ENCODE measurements around the gene ARHGAP40. TPM values are rescaled to one million over a fixed set of nuclear protein-coding genes. Genes with fewer than 3 reads are reported as not detected.

ARHGAP40 gene
- total RNA-seq, 2 donors from 2014 or later: not detected

DNA sequence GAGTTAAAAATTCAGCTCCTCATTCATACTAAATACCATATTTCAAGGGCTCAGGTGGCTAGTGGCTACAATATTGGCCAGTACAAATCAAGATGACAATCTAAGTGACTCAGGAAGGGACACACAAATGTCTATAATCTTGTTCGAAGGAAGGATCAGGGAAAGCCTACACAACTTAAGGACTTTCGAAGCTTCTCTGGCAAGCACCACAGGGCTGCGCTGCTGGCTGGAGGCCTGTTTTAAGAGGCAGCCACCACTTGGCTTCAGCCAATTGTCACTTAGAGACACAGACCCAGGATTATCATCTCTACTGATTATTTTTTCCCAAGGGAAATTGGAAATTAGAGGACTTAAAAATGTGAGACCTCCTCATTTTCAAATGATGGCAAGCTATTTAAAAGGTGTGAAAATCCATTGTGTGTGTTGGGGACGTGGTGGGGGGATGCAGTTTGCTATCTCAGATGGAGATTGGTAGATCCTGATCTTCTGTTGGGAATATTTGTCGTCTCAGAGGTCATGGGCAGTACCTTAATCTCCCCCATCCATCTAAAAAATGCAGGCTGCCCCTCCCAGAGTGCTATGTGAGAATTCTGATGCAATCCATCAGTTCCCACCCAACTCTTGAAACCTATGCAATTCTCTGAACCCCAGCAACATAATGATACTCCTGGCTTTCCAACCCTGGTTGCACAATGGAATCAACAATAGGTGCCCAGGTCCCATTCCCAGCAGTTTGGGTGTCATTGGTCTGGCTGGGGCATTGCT lies 11.3 kb downstream of the ARHGAP40 start:
- DNase-seq (no peak), ATAC-seq (no peak)
- intact Hi-C loops (cut with DNase I): no loop called here

DNA sequence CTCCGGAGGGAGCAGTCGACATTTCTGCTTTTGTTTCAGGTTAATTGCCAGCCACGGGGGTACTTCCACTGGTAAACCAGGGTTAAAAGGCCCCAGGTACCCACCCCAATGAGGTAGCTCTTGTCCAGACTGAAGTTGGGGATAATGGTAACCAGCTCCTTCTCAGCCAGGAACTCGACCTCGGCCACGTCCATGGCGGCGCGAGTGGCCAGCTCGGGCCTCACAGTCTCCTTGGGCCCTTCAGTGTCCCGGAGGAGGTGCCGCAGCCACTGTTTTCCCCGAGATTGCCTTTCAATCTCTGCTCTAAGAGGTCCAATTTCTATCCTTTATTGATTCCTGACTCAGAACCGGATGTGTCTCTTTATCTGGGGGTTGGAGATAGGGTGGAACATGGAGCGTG lies 13.7 kb downstream of the ARHGAP40 start:
- ATAC-seq: no peak
- no peak for DNase-seq
- intact Hi-C loops (cut with DNase I): no loop called here

DNA sequence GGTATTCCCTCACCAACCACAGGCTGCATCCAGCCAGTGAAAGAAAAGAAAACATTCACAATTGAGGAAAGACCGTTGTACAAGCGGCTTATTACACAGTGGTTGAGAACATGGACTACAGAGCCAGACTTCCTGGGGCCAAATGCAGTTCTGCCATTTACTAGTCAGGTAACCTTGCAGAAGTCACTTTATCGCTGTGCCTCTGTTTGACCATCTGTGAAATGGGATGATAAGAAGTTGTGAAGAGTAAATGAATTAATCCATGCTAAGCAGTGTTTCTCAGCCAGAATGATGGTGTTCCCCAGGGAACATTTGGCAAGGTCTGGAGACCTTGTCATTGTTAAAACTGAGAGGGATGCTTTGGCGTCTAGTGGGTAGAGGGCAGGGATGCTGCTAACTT lies 14.8 kb downstream of the ARHGAP40 start:
- intact Hi-C loops (cut with DNase I): no loop called here
- DNase-seq: no peak
- ATAC-seq: no peak

DNA sequence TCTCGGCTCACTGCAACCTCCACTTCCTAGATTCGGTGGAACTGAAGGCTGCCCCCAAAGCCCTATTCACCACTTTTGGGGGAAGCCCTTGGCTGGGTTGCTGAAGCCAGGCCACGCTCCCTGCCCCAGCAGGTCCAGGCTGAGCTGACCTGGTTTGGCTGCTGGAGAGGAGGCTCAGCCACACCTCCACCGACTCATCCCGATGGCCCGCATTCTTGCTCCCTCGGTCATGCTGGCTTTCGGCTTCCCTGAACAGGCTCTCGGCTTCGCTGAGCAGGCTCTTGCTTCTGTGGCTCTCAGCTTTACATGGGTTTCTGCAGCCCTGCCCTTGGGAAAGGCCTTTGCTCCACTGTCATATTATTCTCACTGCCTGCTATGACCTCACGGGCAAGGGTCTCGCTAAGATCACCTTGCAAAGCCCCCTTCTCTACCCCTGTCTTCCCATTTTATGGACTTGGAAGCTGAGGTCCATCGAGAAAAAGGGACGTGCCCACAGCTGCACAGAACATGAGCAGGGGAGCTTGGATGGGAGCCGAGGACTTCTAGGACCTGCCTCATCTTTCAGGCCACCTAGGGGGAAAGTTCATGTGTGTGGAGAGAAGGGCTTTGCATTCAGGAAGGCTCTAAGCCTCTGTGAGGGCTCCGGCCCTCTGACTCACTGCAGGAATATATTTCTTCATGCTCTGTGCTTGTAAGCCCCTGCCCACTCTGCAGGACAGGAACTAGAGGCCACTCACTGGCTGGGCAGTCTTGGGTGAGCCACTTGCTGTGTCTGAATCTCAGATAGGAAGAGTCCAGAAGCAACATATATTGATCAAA lies 15.6 kb downstream of the ARHGAP40 start:
- intact Hi-C loops (cut with DNase I): no loop called here
- ATAC-seq: no peak
- no peak for DNase-seq

DNA sequence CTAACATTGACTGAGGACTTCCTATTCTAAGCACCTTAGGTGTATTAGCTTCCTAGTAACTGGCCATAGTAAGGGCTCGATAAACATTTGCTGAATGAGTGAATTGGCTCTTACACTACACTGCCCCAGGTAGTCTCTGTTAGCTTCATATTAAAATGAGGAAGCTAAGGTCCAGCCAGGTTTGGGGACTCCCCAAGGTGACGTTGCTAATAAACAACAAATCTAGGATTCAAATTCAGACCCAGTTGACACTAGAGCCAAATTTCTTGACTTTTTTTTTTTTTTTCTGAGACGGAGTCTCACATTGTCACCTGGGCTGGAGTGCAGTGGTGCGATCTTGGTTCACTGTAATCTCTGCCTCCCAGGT lies 16.2 kb downstream of the ARHGAP40 start:
- ATAC-seq (no peak), DNase-seq (no peak)
- intact Hi-C loops (cut with DNase I): no loop called here

DNA sequence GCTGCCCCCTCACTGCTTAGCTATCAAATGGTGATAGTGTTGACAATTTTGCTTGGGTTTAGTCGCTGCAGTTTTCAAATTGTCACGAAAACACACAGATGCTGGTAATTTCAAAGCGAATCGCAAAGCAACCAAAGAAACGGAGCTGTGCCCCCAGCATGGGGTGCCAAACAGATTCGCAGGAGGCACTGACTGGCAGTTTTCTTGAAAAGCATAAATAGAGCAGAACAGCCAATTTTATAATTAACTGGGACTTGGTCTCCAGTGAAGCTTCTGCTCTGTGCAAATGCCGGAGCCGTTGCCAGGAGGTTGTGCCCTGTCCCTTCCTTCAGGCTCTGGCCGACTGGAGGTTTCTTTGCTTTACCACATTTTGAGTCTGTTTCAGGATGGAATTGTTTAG lies 18.8 kb downstream of the ARHGAP40 start:
- DNase-seq: no peak
- ATAC-seq: no peak
- intact Hi-C loops (cut with DNase I): no loop called here

DNA sequence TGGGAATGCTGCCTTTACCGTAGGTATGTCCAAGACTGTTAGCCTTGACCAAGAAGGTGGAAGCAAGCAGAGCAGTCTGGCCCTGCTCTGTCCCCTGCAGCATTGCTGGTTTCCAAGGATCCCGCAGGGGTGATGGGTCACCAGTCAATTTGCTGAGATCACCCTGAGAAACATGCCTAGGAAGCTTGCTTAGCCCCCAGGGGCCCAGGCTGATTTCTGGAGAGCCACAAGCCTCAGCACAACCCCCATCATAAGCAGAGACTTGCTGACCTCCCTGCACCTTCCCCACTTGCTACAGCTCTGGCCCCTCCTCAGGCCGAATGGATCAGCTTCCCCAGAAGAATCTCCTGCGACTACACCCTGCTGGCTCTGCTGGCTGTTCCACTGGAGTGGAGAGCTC lies 21.5 kb downstream of the ARHGAP40 start:
- no peak for ATAC-seq
- intact Hi-C loops (cut with DNase I): no loop called here
- no peak for DNase-seq

DNA sequence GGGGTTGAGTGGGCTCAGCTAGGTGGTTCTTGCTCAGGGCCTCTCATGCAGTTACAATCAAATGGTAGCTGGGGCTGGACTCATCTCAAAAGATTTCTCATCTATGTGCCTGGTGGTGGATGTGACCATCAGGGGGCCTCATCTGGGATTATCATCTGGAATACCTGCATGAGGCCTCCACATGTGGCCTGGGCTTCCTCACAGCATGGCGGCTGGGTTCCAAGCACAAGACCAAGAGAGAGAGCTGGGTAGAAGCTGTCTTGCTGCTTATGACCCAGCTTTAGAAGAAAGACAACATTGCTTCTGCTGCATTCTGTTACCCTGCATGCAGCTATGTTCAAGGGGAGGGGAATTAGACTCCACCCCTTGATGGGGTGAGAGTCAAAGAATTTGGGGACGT lies 22.5 kb downstream of the ARHGAP40 start:
- no peak for DNase-seq
- intact Hi-C loops (cut with DNase I): no loop called here
- no peak for ATAC-seq

DNA sequence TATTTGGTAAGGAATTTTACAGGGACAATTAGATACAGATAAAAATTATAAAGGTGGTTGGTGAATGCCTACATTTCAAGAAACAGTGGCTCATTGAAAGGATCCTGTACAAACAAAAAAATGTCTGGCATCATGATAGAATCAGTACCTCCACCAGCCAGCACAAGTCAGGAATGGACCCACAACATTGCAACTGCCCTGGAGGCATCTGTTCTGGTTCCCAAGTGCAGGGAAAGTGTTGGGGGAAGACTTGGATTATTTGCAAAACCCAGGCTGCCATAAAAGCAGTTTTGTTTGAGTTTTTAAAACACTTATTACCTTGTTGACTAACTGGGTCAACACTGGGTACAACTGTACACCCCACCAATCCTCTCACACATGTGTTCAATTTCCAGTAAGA lies 24.3 kb downstream of the ARHGAP40 start:
- ATAC-seq (no peak), DNase-seq (no peak)
- intact Hi-C loops (cut with DNase I): no loop called here

DNA sequence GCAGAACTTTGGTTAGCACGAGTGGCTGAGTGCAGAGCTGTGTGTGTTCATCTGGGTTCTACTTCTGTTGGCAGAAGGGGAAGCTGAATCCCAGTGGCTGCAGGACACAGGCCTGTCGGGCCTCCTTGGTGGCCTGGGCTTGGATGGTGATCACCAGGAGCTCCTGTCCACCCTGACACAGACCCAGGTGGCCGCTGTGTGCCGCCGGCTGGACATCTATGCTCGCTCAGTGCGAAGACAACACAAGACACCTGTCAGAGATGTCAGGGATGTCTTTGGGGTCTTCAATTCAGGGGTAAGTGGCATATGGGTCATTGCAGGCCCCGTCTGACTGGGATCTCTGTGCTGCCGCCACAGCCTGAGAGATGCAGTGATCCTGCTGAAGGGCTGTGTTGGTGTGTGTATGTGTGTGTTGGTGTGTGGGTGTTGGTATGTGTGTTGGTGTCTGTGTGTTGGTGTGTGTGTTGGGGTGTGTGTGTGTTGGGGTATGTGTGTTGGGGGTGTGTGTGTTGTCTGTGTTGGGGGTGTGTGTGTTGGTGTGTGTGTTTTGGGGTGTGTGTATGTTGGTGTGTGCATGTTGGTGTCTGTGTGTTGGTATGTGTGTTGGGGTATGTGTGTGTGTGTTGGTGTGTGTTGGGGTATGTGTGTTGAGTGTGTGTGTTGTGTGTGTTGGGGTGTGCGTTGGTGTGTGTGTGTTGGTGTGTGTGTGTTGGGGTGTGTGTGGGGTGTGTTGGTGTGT lies 25.5 kb downstream of the ARHGAP40 start:
- intact Hi-C loops (cut with DNase I): no loop called here
- DNase-seq (no peak), ATAC-seq (no peak)

DNA sequence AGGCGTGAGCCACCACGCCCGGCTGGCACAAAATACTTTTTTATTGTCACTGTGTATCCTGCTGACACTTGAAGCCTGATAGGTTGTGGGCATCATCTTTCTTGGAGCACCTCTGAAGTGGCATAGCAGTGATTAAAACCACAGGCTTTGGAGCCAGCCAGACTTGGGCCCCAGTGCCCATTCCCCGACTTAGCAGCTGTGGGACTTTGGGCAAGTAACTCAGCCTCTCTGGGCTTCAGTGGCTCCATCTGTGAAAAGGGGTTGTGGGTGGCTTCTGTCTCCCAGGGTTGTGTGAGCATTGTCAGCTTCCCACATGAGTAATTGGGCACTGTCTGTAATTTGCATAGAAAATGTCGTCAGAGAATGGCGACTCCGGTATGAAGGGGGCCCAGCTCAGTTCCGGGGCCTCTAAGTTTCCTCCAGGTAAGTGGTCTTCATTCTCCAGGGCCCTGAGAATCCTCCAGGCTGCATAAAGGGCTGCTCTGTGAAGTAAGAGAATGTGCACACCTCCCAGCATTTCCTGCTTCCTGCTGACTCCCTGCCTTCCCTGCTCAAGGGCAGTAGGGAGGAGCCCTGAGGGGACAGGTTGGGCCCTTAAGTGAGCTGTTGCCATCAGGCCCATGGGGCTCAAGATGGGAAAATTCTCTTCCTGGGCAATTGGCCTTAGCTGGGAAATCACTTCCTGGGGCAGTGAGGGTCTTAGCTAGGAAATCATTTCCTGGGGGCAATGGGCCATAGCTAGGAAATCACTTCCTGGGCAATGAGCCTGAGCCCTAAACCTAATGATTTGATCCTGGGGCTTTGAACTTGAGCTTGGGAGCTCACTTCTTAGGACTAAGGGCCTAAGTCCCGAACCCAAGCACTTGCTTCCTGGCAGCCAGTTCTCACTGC lies 27.2 kb downstream of the ARHGAP40 start:
- DNase-seq (no peak), ATAC-seq (no peak)
- intact Hi-C loops (cut with DNase I): no loop called here

DNA sequence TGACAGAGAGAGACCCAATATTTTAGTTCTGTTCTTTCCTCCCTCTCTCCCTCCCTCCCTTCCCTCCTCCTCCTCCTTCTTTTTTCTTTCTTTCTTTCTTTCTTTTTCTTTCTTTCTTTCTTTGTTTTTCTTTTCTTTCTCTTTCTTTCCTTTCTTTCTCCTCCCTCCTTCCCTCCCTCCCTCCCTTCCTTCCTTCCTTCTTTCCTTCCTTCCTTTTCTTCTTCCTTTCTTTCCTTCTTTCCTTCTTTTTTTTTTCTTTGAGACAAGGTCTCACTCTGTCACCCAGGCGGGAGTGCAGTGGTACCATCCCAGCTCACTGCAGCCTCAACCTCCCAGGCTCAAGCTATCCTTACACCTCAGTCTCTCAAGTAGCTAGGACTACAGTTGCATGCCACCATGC lies 28.4 kb downstream of the ARHGAP40 start:
- ATAC-seq (no peak), DNase-seq (no peak)
- intact Hi-C loops (cut with DNase I): no loop called here

DNA sequence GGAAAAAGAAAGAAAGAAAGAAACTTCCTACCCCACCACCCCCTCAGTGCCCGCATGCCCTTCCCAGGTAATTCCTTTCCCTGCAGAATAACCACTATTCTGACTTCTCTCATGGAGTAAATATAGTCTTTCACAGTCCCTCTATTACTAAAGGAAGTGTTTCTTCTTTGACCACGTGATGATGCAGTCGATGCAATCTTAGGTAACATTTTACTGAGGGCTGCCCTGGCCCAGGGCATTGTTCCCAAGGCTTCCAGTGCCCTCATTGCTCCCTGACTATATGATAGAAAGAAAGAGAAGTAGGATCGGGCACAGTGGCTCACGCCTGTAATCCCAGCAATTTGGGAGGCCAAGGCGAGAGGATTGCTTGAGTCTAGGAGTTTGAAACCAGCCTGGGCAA lies 29.1 kb downstream of the ARHGAP40 start:
- DNase-seq (no peak), ATAC-seq (no peak)
- intact Hi-C loops (cut with DNase I): no loop called here

DNA sequence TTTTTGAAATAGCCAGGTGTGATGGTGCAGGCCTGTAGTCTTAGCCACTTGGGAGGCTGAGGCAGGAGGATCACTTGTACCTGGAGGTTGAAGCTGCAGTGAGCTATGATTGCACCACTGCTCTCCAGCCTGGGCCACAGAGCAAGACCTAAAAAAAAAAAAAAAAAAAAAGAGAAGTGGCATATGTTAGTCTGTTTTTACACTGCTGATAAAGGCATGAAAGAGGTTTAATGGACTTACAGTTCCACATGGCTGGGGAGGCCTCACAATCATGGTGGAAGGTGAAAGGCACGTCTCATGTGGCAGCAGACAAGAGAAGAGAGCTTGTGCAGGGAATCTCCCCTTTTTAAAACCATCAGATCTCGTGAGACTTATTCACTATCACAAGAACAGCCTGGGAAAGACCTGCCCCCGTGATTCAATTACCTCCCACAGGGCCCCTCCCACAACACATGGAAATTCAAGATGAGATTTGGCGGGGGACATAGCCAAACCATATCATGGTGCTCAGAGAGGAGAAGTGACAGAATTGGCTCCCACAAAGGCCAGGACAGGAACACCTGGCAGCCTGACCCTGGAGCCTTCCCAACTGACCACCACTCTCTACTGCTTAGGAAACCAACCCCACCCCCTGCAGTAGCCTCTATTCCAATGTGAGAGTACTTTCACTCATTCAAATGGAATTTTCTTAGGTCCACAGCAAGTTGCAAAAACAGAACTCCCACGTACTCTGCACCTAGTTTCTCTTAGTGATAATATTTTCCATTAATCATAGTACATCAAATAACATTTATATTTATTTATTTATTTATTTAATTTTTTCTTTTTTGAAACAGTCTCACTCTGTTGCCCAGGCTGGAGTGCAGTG lies 29.8 kb downstream of the ARHGAP40 start:
- intact Hi-C loops (cut with DNase I): no loop called here
- DNase-seq: no peak
- ATAC-seq: peak in 1 of 2 donors; percentile 82

DNA sequence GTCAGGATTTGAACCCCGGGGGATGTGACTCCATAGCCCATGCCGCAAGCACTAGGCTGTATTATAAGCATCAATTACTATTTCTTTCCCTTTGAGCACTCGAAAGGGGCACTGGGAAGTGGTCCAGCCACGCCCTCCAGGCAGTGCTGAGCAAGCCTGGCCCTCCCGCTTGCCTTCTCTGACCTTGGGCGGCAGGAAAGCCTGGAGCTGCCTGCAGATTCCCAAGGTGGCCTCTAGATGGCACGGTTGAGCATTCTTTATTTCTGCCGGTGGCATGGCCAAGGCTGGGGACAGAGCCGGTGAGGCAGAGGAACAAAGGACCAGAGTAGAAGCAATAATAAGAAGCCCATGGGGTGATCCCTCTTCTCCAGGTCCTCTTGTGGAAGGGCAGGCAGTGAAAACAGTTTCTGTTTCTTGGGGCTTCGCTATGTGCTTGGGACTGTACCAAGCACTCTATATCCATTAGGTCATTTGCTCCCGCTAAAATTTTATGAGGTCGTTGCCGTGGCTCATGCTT lies 32.0 kb downstream of the ARHGAP40 start:
- DNase-seq (peak; percentile 38), ATAC-seq (peak; percentile 34 to 72)
- intact Hi-C loops (cut with DNase I): no loop called here

DNA sequence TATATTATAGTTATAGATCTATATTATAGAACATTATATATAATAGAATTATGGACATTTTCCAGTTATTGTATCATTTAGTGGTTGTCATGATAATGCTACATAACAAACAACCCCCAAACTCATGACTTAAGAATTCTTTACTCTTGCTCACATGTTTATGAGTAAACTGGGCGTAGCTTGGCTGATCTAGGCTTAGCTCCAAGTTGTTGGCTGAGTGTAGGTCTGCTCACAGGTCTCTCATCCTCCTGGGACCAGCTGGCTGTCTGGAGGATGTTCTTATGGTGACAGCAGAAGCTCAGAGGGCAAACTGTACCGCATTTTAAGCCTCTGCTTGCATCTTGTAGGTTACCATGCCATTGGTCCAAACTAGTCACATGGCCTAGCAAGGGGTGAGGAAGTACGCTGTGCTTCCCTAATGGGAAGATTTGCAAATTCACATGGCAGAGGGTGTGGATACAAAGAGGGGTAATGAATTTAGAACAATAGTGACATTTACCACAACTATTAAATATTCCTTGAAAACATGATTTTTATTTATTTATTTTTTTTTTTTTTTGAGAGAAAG lies 34.2 kb downstream of the ARHGAP40 start:
- DNase-seq: no peak
- intact Hi-C loops (cut with DNase I): no loop called here

DNA sequence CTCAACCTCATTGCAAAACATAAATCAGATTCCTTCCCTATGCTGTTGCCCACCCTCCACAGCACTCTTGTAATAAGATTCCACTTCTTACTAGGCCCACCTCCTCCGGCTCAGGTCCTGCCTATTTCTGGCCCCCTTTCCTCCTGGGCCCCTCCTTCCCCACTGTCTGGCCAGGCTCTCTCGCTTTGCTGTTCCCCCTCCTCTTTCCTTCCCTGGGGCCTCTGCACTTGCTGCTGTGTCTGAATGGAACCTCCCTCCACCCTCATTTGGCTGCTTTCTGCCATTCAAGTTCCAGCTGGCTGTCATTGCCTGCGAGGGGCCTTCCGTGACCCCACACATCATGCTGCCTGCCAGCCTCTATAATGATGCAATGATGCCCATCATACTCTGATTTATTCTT lies 38.9 kb downstream of the ARHGAP40 start:
- intact Hi-C loops (cut with DNase I): no loop called here

More for the DNA sequence above, 34.2 kb downstream of the ARHGAP40 start:
- ATAC-seq: no peak

DNA sequence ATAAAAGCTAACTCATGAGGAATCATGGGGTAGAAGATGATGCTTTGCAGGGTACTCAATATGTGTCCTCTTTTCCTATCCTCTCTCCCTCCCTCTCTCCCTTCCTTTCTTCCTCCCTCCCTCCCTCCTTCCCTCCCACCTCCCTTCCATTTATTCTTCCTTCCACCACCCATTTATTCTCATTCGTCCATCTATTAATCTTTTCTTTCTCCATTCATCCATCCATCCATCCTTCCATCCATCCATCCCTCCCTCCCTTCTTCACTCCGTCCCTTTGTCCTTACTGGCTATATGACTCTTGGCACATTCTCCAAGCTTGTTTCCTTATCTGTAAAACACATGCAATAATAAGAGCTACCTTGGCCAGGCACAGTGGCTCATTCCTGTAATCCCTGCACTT lies 40.9 kb downstream of the ARHGAP40 start:
- intact Hi-C loops (cut with DNase I): no loop called here
- ATAC-seq (no peak), DNase-seq (no peak)

More for the DNA sequence above, 38.9 kb downstream of the ARHGAP40 start:
- ATAC-seq (no peak), DNase-seq (no peak)
